ENCODE data around the gene ADAMTS17. TPM values are rescaled to one million over a fixed set of nuclear protein-coding genes. Genes with fewer than 3 reads are reported as not detected.

The ADAMTS17 gene
- total RNA-seq, 1 donor from 2014 or later, result 0.06 TPM

- TF ChIP-seq CTCF (conservative IDR thresholded peaks at IDR 0.05; ENCODE audit: low read depth, low read length), result no peak
- no peak overlapping the region for H3K4me3 ChIP-seq (ENCODE audit: low read depth, low read length)
- no peak for DNase-seq (ENCODE audit: low read depth)
These were observed 233.4 kb downstream of the ADAMTS17 start for GRCh38 chr15:100108346-100108745.

GRCh38 chr15:100107606-100108225 lies 234.1 kb downstream of the ADAMTS17 start:
- H3K4me3 ChIP-seq (ENCODE audit: low read depth, low read length), result no peak overlapping the region
- no peak for DNase-seq (ENCODE audit: low read depth)
- no peak for TF ChIP-seq CTCF (conservative IDR thresholded peaks at IDR 0.05; ENCODE audit: low read depth, low read length)

DNA sequence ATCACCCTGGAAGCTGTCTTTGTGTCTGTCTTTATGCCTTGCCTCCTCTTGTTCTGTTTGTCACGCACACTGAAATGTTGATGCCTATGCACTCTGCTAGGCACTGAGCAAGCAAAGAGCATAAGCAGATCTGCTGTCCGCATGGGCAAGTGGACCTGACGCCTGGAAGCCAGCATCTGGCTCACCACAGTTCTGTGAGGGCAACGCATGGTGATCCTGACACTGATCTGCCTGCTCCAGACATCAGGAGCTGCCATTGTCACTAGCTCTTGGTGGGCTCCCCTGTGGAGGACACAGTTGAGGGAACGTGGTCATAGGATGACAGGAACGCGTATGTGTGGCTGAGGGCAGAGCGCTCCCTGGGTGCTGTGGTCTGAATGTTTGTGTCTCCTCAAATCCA lies 234.6 kb downstream of the ADAMTS17 start:
- H3K4me3 ChIP-seq (ENCODE audit: low read depth, low read length), result no peak overlapping the region
- DNase-seq (ENCODE audit: low read depth), result no peak
- TF ChIP-seq CTCF (conservative IDR thresholded peaks at IDR 0.05; ENCODE audit: low read depth, low read length), result no peak

DNA sequence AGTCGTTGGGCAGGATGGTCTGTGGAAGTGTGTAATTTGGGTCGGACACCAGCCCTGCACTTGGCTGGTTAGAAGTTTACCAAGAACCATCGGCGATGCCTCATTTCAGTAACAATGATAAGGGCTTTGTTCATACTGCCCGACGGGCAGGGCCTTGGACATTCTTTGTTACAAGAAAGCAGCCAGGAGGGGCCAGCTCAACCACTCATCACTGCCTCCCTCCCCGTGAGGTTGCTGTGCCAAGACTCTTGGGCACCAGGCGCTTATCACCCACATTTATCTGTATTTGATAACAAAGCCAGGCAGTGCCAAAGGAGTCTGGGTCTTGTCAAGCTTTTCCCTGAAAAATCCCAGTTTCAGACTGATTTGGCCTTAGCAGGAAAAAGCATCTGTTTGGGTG lies 235.0 kb downstream of the ADAMTS17 start:
- TF ChIP-seq CTCF (conservative IDR thresholded peaks at IDR 0.05; ENCODE audit: low read depth, low read length), result no peak
- H3K4me3 ChIP-seq (ENCODE audit: low read depth, low read length), result no peak overlapping the region
- no peak for DNase-seq (ENCODE audit: low read depth)

GRCh38 chr15:100105101-100105500 lies 236.7 kb downstream of the ADAMTS17 start:
- DNase-seq (ENCODE audit: low read depth), result no peak
- TF ChIP-seq CTCF (conservative IDR thresholded peaks at IDR 0.05; ENCODE audit: low read depth, low read length), result no peak
- no peak overlapping the region for H3K4me3 ChIP-seq (ENCODE audit: low read depth, low read length)

DNA sequence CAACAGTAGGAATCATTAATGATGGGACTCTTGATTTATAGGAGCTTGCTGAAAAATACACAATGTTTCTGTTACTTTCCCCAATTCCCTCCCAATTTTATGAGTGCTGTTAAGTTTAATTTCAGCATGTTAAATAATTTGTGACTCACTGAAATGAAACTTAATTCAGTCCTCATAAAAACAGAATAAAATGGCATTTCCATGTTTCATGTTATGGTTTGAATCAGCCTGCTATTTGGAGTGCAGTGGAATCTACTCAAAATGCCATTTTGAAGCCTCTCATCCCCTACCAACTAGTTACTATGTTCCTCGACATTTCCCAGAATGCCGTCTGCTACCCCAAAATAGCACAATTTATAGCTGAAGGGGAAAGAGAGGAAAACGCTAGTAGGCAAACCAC lies 237.5 kb downstream of the ADAMTS17 start:
- no peak for TF ChIP-seq CTCF (conservative IDR thresholded peaks at IDR 0.05; ENCODE audit: low read depth, low read length)
- H3K4me3 ChIP-seq (ENCODE audit: low read depth, low read length), result no peak overlapping the region
- DNase-seq (ENCODE audit: low read depth), result no peak

- TF ChIP-seq CTCF (conservative IDR thresholded peaks at IDR 0.05; ENCODE audit: low read depth, low read length), result no peak
- H3K4me3 ChIP-seq (ENCODE audit: low read depth, low read length), result no peak overlapping the region
- no peak for DNase-seq (ENCODE audit: low read depth)
These were observed 237.9 kb downstream of the ADAMTS17 start for GRCh38 chr15:100103828-100104227.
